Body of pancreas (tissue), 4 donors: ENCODE data around the gene AMMECR1. TPM values are rescaled to one million over a fixed set of nuclear protein-coding genes. Genes with fewer than 3 reads are reported as not detected.

Experiments used
- ATAC-seq: fragments of 150-250 bp; one replicate; pipeline ENCODE4 v1.9.1; 2016
- DNase-seq, 4 donors: peaks; one replicate each; pipeline ENCODE4 v3.0.0-alpha.2; 2019
- H3K27ac ChIP-seq, 4 donors: fragments of 200-600 bp; sonication (generic); 1 replicate in 3 of 4; 2 replicates in 1 of 4; pipeline versions ENCODE4 v1.5.1 to v1.6.1; 2016 to 2019; ENCODE audit warnings: mild to moderate bottlenecking in 1 of 4, mixed read lengths in 1 of 4, moderate library complexity in 1 of 4
- H3K27me3 ChIP-seq, 2 donors: fragments of 200-600 bp; sonication (generic); one replicate each; pipeline ENCODE4 v1.6.0; 2016; ENCODE audit warnings: mild to moderate bottlenecking in 1 of 2
- H3K36me3 ChIP-seq, 2 donors: fragments of 200-600 bp; sonication (generic); replicated peaks in 1 of 2; 2 replicates each; pipeline ENCODE4 v1.5.1; 2016; ENCODE audit warnings: low read depth in 2 of 2; ENCODE audit not compliant: insufficient read depth in 1 of 2
- H3K4me1 ChIP-seq: fragments of 200-600 bp; sonication (generic); one replicate; pipeline ENCODE4 v1.6.0; 2016
- H3K4me3 ChIP-seq, 2 donors: fragments of 200-600 bp; sonication (generic); 1 replicate in 1 of 2; 2 replicates in 1 of 2; pipeline ENCODE4 v1.5.1; 2016 to 2019
- H3K9me3 ChIP-seq, 3 donors: fragments of 200-600 bp; sonication (generic); 1 replicate in 2 of 3; 2 replicates in 1 of 3; pipeline ENCODE4 v1.5.1; 2016
- POLR2A ChIP-seq, 3 donors: fragments of 450-650 bp; IDR thresholded peaks; one replicate each; pipeline ENCODE4 v1.6.1; 2016; ENCODE audit warnings: antibody characterized with exemption in 3 of 3, mild to moderate bottlenecking in 2 of 3
- WGBS, 2 donors: methylation state at CpG; one replicate each; pipeline ENCODE4 v1.1.5; 2017; 5-methylcytosine and 5-hydroxymethylcytosine counted together
- intact Hi-C: fragments of 100-400 bp; cut with DNase I; formaldehyde crosslinking; loops from one replicate; pipeline ENCODE4 v1.15.1; 2023
- total RNA-seq, 2 donors: library from RNA; depleted of rRNA; stranded (reverse); fragments of >200 nt; gene quantifications; one replicate each; pipeline ENCODE4 v1.1.0, GENCODE V29; 2016
- TF ChIP-seq, protein P1 (sequence below), 7 experiments: fragments of 450-650 bp in 4 of 7; fragments of 200-600 bp in 3 of 7; sonication (generic) in 3 of 7; IDR thresholded peaks; one replicate each; pipeline ENCODE4 v1.5.1; 2016 to 2019; ENCODE audit warnings: antibody characterized with exemption in 7 of 7

Gene AMMECR1
- total RNA-seq, 2 donors from 2014 or later, result 1.6 to 6.5 TPM

DNA sequence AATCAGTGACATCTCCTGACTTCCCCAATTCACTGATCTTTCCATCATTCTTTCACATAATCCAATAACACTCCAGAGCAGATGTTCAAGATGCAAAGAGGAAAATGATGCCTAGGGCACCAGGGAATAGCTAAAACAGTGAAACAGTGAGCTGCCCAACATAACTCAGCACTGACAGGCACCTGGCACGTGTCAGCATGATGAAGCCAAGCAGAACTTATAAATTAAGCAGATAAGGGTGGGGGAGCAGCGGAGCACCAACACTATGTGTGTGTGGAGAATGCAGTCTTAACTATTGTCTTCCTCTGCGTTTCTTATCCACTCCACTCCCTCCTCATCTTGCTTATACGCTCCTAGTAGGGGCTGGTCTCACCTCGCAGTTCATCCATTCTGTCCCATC, 89.4 kb downstream of the AMMECR1 start:
- TF ChIP-seq POLR2A (IDR thresholded peaks at IDR 0.05), result no peak
- TF ChIP-seq, protein P1, sequence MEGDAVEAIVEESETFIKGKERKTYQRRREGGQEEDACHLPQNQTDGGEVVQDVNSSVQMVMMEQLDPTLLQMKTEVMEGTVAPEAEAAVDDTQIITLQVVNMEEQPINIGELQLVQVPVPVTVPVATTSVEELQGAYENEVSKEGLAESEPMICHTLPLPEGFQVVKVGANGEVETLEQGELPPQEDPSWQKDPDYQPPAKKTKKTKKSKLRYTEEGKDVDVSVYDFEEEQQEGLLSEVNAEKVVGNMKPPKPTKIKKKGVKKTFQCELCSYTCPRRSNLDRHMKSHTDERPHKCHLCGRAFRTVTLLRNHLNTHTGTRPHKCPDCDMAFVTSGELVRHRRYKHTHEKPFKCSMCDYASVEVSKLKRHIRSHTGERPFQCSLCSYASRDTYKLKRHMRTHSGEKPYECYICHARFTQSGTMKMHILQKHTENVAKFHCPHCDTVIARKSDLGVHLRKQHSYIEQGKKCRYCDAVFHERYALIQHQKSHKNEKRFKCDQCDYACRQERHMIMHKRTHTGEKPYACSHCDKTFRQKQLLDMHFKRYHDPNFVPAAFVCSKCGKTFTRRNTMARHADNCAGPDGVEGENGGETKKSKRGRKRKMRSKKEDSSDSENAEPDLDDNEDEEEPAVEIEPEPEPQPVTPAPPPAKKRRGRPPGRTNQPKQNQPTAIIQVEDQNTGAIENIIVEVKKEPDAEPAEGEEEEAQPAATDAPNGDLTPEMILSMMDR (IDR thresholded peaks at IDR 0.05), result no peak
- no peak for ATAC-seq
- 91% methylated on average over 5 of the region's 5 CpGs for WGBS, 2 donors
- Histone ChIP-seq H3K9me3 (no peaks in the 10 kb centered on the region), H3K4me1 (no peaks in the 10 kb centered on the region), H3K27ac (no peak overlapping the region), H3K27me3 (no peaks in the 10 kb centered on the region), H3K4me3 (no peak overlapping the region), H3K36me3 (no peaks in the 10 kb centered on the region)
- intact Hi-C loops, result no loop called here
- no peak for DNase-seq

DNA sequence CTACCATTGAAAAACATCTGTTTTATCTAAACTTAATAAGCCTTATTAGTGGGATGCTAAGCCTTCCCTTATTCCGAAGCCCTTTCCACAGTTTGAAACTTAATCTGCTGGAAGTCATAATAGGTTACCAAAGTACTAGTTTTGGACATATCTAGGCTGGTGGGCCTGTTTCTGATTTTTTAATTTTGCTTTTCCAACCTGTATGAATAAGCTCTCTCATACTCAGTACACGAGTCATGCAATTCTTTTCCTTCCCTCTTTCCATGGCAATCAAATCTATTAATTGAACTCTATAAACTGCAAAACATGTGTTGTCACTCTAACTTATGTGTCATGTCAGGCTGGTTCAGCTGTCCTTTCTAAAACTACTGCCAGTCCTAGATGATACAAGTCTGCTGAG, 91.0 kb downstream of the AMMECR1 start:
- H3K4me3 ChIP-seq, result no peak overlapping the region
- no peaks in the 10 kb centered on the region for H3K9me3 ChIP-seq
- ATAC-seq, result no peak
- DNase-seq, result no peak
- H3K36me3 ChIP-seq, result no peaks in the 10 kb centered on the region
- TF ChIP-seq, protein P1 (IDR thresholded peaks at IDR 0.05), result no peak
- TF ChIP-seq POLR2A (IDR thresholded peaks at IDR 0.05), result no peak
- intact Hi-C loops, result no loop called here
- no peaks in the 10 kb centered on the region for H3K27me3 ChIP-seq
- H3K27ac ChIP-seq, result no peak overlapping the region
- H3K4me1 ChIP-seq, result no peaks in the 10 kb centered on the region
- 97% methylated on average over 2 of the region's 2 CpGs for WGBS, 2 donors

DNA sequence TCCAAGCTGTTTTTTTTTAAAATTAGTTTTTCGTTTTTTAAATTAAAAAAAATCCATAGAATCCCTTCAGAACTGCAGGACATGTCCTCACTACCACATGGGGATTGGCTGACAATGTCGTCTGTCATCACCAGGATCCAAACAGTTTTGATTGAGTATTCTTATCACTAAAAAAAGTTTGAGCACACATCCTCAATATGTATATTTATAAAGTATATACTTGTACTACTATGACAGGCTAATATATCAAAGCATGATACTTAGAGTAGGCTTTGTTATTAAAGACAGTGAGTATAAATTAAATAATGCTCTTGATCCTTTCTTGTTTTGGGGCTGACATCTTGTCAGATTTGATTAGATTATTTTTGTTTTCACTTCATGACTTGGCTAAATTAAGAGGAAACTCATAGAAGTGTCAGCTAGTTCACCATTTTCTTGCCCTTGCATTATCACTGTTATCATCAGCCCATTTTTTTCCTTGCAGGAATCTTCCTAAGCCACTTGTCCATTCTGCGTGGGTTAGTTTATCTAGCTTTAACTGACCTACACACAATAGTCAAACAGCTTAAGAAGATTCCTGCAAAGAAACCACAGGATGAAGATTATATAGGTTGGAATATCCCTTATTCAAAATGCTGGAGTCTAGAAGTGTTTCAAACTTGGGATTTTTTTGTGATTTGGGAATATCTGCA, 92.8 kb downstream of the AMMECR1 start:
- no peak for DNase-seq
- Histone ChIP-seq H3K27ac (no peak overlapping the region), H3K4me3 (no peak overlapping the region), H3K36me3 (no peaks in the 10 kb centered on the region), H3K9me3 (no peaks in the 10 kb centered on the region), H3K27me3 (no peaks in the 10 kb centered on the region), H3K4me1 (no peaks in the 10 kb centered on the region)
- ATAC-seq, result no peak
- WGBS, 2 donors, result 70 to 83% methylated on average over 3 of the region's 3 CpGs
- TF ChIP-seq, protein P1 (IDR thresholded peaks at IDR 0.05), result no peak
- no peak for TF ChIP-seq POLR2A (IDR thresholded peaks at IDR 0.05)
- intact Hi-C loops, result no loop called here

DNA sequence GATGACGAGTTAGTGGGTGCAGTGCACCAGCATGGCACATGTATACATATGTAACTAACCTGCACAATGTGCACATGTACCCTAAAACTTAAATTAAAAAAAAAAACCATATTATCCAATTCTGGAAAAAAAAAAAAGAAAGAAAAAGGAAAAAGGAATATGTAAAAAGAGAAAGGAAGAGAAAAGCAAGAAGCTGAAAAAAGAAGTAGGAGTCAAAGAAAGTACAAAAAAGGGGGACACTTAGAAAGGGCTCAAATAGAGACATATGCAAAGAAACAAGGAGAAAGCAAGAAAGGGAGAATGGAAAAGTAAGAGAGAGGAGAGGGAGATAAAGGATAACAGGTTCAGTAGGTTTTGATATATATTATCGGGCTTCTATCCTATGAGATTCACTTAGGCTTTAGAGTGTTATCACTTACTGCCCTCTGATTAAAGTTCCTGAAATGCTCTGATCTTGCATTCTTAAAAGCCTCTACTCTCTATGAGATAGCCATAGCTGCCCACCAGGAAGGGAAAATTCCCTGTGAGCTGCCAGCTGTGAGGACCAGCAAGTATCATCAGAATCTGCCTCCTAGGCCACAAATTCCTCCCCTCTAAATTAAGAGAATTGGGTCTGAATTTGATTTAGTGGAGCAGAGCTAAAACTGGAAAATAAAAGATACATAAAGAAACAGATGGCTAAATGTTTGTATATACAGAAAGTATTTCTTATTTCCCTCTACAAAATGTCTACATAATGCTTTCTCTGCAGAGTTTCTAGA, 95.2 kb downstream of the AMMECR1 start:
- H3K27ac ChIP-seq, result no peak overlapping the region
- 100% methylated on average over 1 to 2 of the region's 2 CpGs for WGBS, 2 donors
- intact Hi-C loops, result no loop called here

More for the DNA sequence above, 95.2 kb downstream of the AMMECR1 start:
- TF ChIP-seq POLR2A (IDR thresholded peaks at IDR 0.05), result no peak
- TF ChIP-seq, protein P1 (IDR thresholded peaks at IDR 0.05), result no peak
- H3K27me3 ChIP-seq, result no peaks in the 10 kb centered on the region
- no peak overlapping the region for H3K4me3 ChIP-seq
- no peak for DNase-seq
- no peaks in the 10 kb centered on the region for H3K4me1 ChIP-seq
- ATAC-seq, result no peak
- H3K36me3 ChIP-seq, result no peaks in the 10 kb centered on the region
- H3K9me3 ChIP-seq, result no peaks in the 10 kb centered on the region
